Peyer's patch (tissue), 4 donors: ENCODE data around the gene IGFL3. TPM values are rescaled to one million over a fixed set of nuclear protein-coding genes. Genes with fewer than 3 reads are reported as not detected.

ENCODE experiments used
- DNase-seq, 3 donors: peaks; one replicate each; pipeline ENCODE4 v3.0.0-alpha.2; 2017 to 2019
- H3K27ac ChIP-seq, 4 donors: fragments of 200-600 bp; sonication (generic); one replicate each; pipeline ENCODE4 v1.5.1; 2016 to 2019
- H3K27me3 ChIP-seq, 2 donors: fragments of 200-600 bp; sonication (generic); one replicate each; pipeline ENCODE4 v1.5.1; 2019
- H3K36me3 ChIP-seq, 3 donors: fragments of 200-600 bp; sonication (generic); one replicate each; pipeline ENCODE4 v1.5.1; 2016 to 2019
- H3K4me1 ChIP-seq, 4 donors: fragments of 200-600 bp; sonication (generic); one replicate each; pipeline ENCODE4 v1.5.1; 2016 to 2019
- H3K4me3 ChIP-seq, 4 donors: fragments of 200-600 bp; sonication (generic); 1 replicate in 3 of 4; 2 replicates in 1 of 4; pipeline ENCODE4 v1.5.1; 2016 to 2019; ENCODE audit warnings: mild to moderate bottlenecking in 1 of 4
- H3K9me3 ChIP-seq, 4 donors: fragments of 200-600 bp; sonication (generic); one replicate each; pipeline ENCODE4 v1.5.1; 2016 to 2019; ENCODE audit warnings: mild to moderate bottlenecking in 1 of 4
- POLR2A ChIP-seq, 2 donors: fragments of 450-650 bp; IDR thresholded peaks; one replicate each; pipeline ENCODE4 v1.5.1; 2017; ENCODE audit warnings: antibody characterized with exemption in 2 of 2, mild to moderate bottlenecking in 2 of 2, moderate library complexity in 2 of 2
- total RNA-seq, 4 donors: library from RNA; depleted of rRNA; stranded (reverse); fragments of >200 nt; gene quantifications; one replicate each; pipeline ENCODE4 v1.1.0, GENCODE V29; 2016
- TF ChIP-seq, protein P1 (sequence below), 6 experiments: fragments of 450-650 bp in 4 of 6; fragments of 200-600 bp in 2 of 6; sonication (generic) in 1 of 6; IDR thresholded peaks; one replicate each; pipeline ENCODE4 v1.5.1; 2017 to 2019; ENCODE audit warnings: antibody characterized with exemption in 6 of 6, mild to moderate bottlenecking in 3 of 6, moderate library complexity in 1 of 6

IGFL3 gene
- total RNA-seq, 4 donors from 2014 or later, result not detected

GRCh38 chr19:46116121-46116520 lies 8.4 kb downstream of the IGFL3 start:
- H3K27me3 ChIP-seq, result no peaks in the 10 kb centered on the region

DNA sequence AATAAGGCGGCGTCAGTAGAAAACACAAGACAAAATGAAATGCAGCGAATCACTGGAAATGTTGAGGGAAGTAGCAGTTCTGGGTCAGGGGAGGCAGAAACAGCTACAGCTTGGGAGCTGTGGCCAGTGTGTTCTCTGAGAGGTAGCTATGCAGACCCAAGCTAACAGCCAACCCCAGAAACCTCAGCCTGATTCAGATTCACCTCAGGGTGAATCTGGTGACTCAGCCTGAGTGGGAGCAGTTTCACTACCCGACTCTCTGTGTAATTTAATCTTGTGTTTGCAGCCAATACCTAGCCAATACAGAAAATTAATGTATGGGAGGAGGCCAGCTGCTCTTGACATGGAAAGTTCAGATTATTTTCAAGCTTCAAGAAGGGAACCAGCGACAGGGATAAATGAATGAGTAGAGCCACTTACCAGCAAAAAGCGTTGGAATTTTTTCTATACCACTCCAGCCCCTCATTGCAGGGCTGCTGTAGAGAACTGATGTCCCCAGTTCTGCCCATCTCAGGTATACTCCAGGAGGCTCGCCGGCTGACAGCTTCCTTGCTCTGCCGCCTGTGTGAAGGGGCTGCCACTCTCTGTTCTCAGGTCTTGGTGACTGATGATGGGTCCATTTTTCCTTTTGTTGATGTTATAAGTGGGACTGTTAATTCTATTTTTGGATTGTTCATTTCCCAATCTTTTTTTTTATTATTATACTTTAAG lies 8.9 kb downstream of the IGFL3 start:
- DNase-seq, result no peak
- no peaks in the 10 kb centered on the region for H3K4me1 ChIP-seq
- no peaks in the 10 kb centered on the region for H3K36me3 ChIP-seq
- no peaks in the 10 kb centered on the region for H3K9me3 ChIP-seq
- no peak overlapping the region for H3K27ac ChIP-seq
- TF ChIP-seq POLR2A (IDR thresholded peaks at IDR 0.05), result no peak
- TF ChIP-seq, protein P1, sequence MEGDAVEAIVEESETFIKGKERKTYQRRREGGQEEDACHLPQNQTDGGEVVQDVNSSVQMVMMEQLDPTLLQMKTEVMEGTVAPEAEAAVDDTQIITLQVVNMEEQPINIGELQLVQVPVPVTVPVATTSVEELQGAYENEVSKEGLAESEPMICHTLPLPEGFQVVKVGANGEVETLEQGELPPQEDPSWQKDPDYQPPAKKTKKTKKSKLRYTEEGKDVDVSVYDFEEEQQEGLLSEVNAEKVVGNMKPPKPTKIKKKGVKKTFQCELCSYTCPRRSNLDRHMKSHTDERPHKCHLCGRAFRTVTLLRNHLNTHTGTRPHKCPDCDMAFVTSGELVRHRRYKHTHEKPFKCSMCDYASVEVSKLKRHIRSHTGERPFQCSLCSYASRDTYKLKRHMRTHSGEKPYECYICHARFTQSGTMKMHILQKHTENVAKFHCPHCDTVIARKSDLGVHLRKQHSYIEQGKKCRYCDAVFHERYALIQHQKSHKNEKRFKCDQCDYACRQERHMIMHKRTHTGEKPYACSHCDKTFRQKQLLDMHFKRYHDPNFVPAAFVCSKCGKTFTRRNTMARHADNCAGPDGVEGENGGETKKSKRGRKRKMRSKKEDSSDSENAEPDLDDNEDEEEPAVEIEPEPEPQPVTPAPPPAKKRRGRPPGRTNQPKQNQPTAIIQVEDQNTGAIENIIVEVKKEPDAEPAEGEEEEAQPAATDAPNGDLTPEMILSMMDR (IDR thresholded peaks at IDR 0.05), result no peak
- H3K4me3 ChIP-seq, result no peak overlapping the region
- H3K27me3 ChIP-seq, result no peaks in the 10 kb centered on the region

More at GRCh38 chr19:46116121-46116520, 8.4 kb downstream of the IGFL3 start:
- Histone ChIP-seq H3K36me3 (no peaks in the 10 kb centered on the region), H3K4me1 (no peaks in the 10 kb centered on the region), H3K9me3 (no peaks in the 10 kb centered on the region), H3K4me3 (no peak overlapping the region), H3K27ac (no peak overlapping the region)
- DNase-seq, result no peak
- TF ChIP-seq, protein P1 (IDR thresholded peaks at IDR 0.05), result no peak
- TF ChIP-seq POLR2A (IDR thresholded peaks at IDR 0.05), result no peak

GRCh38 chr19:46113726-46114125 lies 10.8 kb downstream of the IGFL3 start:
- DNase-seq, result no peak
- TF ChIP-seq, protein P1 (IDR thresholded peaks at IDR 0.05), result no peak
- no peaks in the 10 kb centered on the region for H3K9me3 ChIP-seq
- no peak overlapping the region for H3K27ac ChIP-seq
- no peaks in the 10 kb centered on the region for H3K4me1 ChIP-seq
- H3K27me3 ChIP-seq, result no peaks in the 10 kb centered on the region
- no peaks in the 10 kb centered on the region for H3K36me3 ChIP-seq
- no peak overlapping the region for H3K4me3 ChIP-seq

GRCh38 chr19:46112527-46112926 lies 12.0 kb downstream of the IGFL3 start:
- Histone ChIP-seq H3K9me3 (no peaks in the 10 kb centered on the region), H3K4me1 (no peaks in the 10 kb centered on the region), H3K27me3 (no peaks in the 10 kb centered on the region), H3K4me3 (no peak overlapping the region), H3K36me3 (no peaks in the 10 kb centered on the region), H3K27ac (no peak overlapping the region)
- TF ChIP-seq, protein P1 (IDR thresholded peaks at IDR 0.05), result no peak
- no peak for TF ChIP-seq POLR2A (IDR thresholded peaks at IDR 0.05)
- DNase-seq, result no peak

DNA sequence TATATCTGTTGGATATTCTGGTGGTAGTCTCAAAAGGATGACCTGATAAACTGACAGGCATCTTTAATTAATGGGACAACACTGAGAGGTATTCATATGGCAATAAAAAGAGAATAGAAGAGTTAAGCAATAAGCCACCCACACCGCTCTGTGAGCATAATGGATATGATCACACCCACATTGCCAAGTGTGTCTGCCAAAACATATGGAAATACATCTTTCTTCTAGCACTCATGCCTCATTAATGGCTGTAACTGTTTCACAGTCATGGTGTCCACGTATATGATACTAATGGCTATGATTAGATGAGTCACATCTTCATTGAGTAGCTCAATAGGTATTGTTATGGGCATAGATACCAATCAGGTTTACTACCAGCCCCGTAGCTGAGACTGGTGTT lies 13.1 kb downstream of the IGFL3 start:
- Histone ChIP-seq H3K27me3 (no peaks in the 10 kb centered on the region), H3K27ac (no peak overlapping the region), H3K36me3 (no peaks in the 10 kb centered on the region), H3K4me1 (no peaks in the 10 kb centered on the region), H3K9me3 (no peaks in the 10 kb centered on the region), H3K4me3 (no peak overlapping the region)
- TF ChIP-seq, protein P1 (IDR thresholded peaks at IDR 0.05), result no peak
- no peak for TF ChIP-seq POLR2A (IDR thresholded peaks at IDR 0.05)
- DNase-seq, result no peak
